GM19240 (cell line): ENCODE results near the gene TM4SF5.

Experiments
- DNase-seq: peaks from one replicate; pipeline ENCODE4 v3.0.0; 2011; ENCODE audit warnings: low spot score; ENCODE audit not compliant: insufficient read length

Gene TM4SF5

GRCh38 chr17:4771519-4772234 lies at the start of gene TM4SF5:
Gene TM4SF5, plus strand, starts transcription at chr17:4771886. Its CDS starts 37 bp downstream, at chr17:4771923.
- no peak for DNase-seq

GRCh38 chr17:4722678-4723240 lies 48.9 kb upstream of the TM4SF5 start:
- DNase-seq: no peak

- no peak for DNase-seq
These were observed 47.0 kb upstream of the TM4SF5 start for GRCh38 chr17:4724650-4725049.

- no peak for DNase-seq
These were observed 45.9 kb upstream of the TM4SF5 start for GRCh38 chr17:4725646-4726310.

- no peak for DNase-seq
These were observed 43.6 kb upstream of the TM4SF5 start for GRCh38 chr17:4728124-4728523.

- peak; percentile 55 for DNase-seq
These were observed 38.6 kb upstream of the TM4SF5 start for GRCh38 chr17:4733073-4733531.

- no peak for DNase-seq
These were observed 36.7 kb upstream of the TM4SF5 start for GRCh38 chr17:4734857-4735475.

GRCh38 chr17:4735876-4736651 lies 35.6 kb upstream of the TM4SF5 start:
- DNase-seq: no peak

GRCh38 chr17:4738136-4739121 lies 33.3 kb upstream of the TM4SF5 start:
- no peak for DNase-seq

GRCh38 chr17:4739122-4740024 lies 32.3 kb upstream of the TM4SF5 start, which contains the start of the genes CXCL16 and ZMYND15:
Gene CXCL16, minus strand, starts transcription at chr17:4739928. Its CDS starts 589 bp downstream, at chr17:4739339.
Gene ZMYND15, plus strand, starts transcription at chr17:4739833. Its CDS starts 716 bp downstream, at chr17:4740549.
- DNase-seq: peak; percentile 55

GRCh38 chr17:4740025-4740351 lies 31.7 kb upstream of the TM4SF5 start:
- no peak for DNase-seq

GRCh38 chr17:4740584-4740983 lies 31.1 kb upstream of the TM4SF5 start:
- no peak for DNase-seq

- DNase-seq: no peak
These were observed 30.1 kb upstream of the TM4SF5 start for GRCh38 chr17:4741544-4741943.

- DNase-seq: no peak
These were observed 29.6 kb upstream of the TM4SF5 start for GRCh38 chr17:4742133-4742532.

GRCh38 chr17:4742629-4743028 lies 29.1 kb upstream of the TM4SF5 start:
- no peak for DNase-seq

- DNase-seq: no peak
These were observed 28.5 kb upstream of the TM4SF5 start for GRCh38 chr17:4743216-4743615.

- DNase-seq: no peak
These were observed 27.8 kb upstream of the TM4SF5 start for GRCh38 chr17:4743898-4744297.

GRCh38 chr17:4744999-4745969 lies 26.4 kb upstream of the TM4SF5 start:
- DNase-seq: no peak
